Thoracic aorta (tissue), 2 donors: ENCODE results near the gene LUC7L3. TPM values are rescaled to one million over a fixed set of nuclear protein-coding genes. Genes with fewer than 3 reads are reported as not detected.

Experiments used
- ATAC-seq: fragments of 150-250 bp; one replicate; pipeline ENCODE4 v1.8.0; 2017; ENCODE audit warnings: low read depth; ENCODE audit not compliant: insufficient number of reproducible peaks, low FRiP score
- DNase-seq: peaks from one replicate; pipeline ENCODE4 v3.0.0-alpha.2; 2020; ENCODE audit warnings: low spot score
- H3K27ac ChIP-seq, 2 donors: fragments of 200-600 bp; sonication (generic); 1 replicate in 1 of 2; 2 replicates in 1 of 2; pipeline ENCODE4 v1.5.1; 2016; ENCODE audit warnings: mild to moderate bottlenecking in 2 of 2, moderate library complexity in 2 of 2
- H3K27me3 ChIP-seq: fragments of 200-600 bp; sonication (generic); replicated peaks from 2 replicates; pipeline ENCODE4 v1.6.0; 2016; ENCODE audit warnings: mild to moderate bottlenecking; ENCODE audit not compliant: insufficient read depth
- H3K36me3 ChIP-seq: fragments of 200-600 bp; sonication (generic); one replicate; pipeline ENCODE4 v1.5.1; 2016
- H3K4me1 ChIP-seq, 2 donors: fragments of 200-600 bp; sonication (generic); 1 replicate in 1 of 2; 2 replicates in 1 of 2; pipeline versions ENCODE4 v1.5.1 to v1.6.0; 2016; ENCODE audit warnings: low read depth in 2 of 2, mild to moderate bottlenecking in 1 of 2; ENCODE audit not compliant: control insufficient read depth in 1 of 2
- H3K4me3 ChIP-seq: fragments of 200-600 bp; sonication (generic); 2 replicates; pipeline ENCODE4 v1.5.1; 2016; ENCODE audit warnings: mild to moderate bottlenecking
- H3K9me3 ChIP-seq: fragments of 200-600 bp; sonication (generic); 2 replicates; pipeline ENCODE4 v1.5.1; 2016
- total RNA-seq, 2 donors: library from RNA; depleted of rRNA; stranded (reverse); fragments of >200 nt; gene quantifications; one replicate each; pipeline versions ENCODE4 v1.1.0 to v1.2.3, GENCODE V29; 2016
- TF ChIP-seq, protein P1 (sequence below): fragments of 200-600 bp; sonication (generic); IDR thresholded peaks from one replicate; pipeline ENCODE4 v1.5.1; 2019; ENCODE audit warnings: antibody characterized with exemption

LUC7L3 gene
- total RNA-seq, 2 donors from 2014 or later = 60.8 to 136 TPM

DNA sequence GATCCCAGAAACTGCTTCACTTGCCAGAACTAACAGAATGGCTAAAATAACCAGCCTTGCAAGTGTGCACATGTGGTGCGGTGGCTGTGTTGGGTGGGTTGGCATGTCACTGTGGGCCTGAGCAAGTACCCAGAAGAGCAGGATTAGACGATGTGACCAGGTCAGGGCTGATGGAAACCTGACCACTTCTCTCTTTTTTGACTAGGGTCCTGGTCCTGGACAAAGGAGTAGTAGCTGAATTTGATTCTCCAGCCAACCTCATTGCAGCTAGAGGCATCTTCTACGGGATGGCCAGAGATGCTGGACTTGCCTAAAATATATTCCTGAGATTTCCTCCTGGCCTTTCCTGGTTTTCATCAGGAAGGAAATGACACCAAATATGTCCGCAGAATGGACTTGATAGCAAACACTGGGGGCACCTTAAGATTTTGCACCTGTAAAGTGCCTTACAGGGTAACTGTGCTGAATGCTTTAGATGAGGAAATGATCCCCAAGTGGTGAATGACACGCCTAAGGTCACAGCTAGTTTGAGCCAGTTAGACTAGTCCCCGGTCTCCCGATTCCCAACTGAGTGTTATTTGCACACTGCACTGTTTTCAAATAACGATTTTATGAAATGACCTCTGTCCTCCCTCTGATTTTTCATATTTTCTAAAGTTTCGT, 28.4 kb upstream of the LUC7L3 start:
- DNase-seq (no peak), ATAC-seq (no peak)
- TF ChIP-seq, protein P1, sequence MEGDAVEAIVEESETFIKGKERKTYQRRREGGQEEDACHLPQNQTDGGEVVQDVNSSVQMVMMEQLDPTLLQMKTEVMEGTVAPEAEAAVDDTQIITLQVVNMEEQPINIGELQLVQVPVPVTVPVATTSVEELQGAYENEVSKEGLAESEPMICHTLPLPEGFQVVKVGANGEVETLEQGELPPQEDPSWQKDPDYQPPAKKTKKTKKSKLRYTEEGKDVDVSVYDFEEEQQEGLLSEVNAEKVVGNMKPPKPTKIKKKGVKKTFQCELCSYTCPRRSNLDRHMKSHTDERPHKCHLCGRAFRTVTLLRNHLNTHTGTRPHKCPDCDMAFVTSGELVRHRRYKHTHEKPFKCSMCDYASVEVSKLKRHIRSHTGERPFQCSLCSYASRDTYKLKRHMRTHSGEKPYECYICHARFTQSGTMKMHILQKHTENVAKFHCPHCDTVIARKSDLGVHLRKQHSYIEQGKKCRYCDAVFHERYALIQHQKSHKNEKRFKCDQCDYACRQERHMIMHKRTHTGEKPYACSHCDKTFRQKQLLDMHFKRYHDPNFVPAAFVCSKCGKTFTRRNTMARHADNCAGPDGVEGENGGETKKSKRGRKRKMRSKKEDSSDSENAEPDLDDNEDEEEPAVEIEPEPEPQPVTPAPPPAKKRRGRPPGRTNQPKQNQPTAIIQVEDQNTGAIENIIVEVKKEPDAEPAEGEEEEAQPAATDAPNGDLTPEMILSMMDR = no peak
- Histone ChIP-seq H3K4me1 (peaks cover 50 to 86% of the 10 kb centered on the region in 2 donors), H3K27me3 (no peaks in the 10 kb centered on the region), H3K27ac (peak overlapping the region in 1 of 2 donors; percentile 12), H3K9me3 (no peaks in the 10 kb centered on the region), H3K4me3 (no peak overlapping the region), H3K36me3 (peaks cover 6% of the 10 kb centered on the region)

DNA sequence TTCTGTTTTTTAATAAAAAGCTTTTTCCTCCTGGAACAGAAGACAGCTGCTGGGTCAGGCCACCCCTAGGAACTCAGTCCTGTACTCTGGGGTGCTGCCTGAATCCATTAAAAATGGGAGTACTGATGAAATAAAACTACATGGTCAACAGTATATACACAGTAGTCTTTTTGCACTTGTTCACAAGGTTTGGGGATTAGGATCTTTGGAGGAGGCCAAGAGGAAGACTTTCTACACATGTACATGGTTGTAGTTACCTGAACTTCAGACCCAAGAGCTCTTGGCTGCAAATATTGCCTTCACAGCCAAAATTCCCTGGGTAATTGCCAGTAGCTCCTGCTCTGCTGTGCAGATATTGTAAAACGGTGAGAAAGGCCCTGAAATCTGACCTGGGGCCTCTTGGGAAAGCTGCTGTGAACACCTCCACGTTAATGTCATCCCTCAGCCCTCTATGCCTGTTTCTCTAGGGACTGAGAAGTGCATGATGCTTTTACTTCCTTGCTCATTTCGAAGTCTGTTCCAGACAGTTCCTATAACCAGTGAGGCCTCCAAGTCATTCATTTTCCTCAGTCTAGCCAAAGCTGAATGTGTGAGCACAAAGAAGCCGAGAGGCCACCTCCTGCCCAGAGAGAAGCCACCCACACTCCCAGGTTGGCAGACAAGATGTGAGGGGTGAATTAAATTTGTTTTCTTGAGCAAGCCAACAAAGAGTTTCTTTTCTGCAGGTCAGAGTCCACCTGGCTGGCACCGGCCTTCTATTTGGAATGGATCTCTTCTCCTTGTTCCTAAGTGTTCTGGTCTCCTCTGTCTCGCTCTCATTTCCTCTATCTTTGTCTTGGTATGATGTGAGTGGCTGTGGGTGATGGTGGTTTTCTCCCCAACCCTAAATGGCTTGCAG, 27.6 kb upstream of the LUC7L3 start:
- TF ChIP-seq, protein P1 = no peak
- DNase-seq (no peak), ATAC-seq (no peak)
- H3K4me3 ChIP-seq = no peak overlapping the region
- peaks cover 45 to 79% of the 10 kb centered on the region in 2 donors for H3K4me1 ChIP-seq
- H3K27ac ChIP-seq = peak overlapping the region in 1 of 2 donors; percentile 57
- peaks cover 12% of the 10 kb centered on the region for H3K36me3 ChIP-seq
- H3K27me3 ChIP-seq = no peaks in the 10 kb centered on the region
- no peaks in the 10 kb centered on the region for H3K9me3 ChIP-seq

DNA sequence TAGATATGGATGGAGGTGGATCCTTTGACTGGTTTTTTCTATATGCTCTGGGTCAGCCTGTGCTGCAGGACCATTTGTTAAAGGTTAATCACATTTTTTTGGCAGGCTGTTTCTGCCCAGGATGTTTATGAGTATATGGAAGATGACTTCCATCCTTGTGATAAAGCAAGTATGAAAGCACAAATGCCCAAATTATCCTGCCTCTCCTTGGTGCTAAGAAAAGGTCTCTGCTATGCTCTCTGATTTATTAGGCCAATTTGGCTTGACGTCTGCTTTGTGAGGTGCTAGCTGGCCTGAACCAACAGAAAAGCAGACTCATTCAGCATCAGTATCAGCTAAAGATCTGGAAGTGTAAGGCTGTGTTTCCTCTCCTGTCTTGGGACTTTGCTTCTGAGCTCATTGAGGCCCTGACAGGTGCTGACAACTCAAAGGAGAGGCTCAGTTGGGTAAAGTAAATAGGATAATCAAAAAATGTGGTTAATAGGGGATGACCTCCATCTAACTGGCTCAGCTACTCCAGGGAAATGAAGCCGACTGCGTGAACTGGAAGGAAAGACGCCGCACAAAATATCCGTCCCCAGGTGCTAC, 26.9 kb upstream of the LUC7L3 start:
- Histone ChIP-seq H3K27me3 (no peaks in the 10 kb centered on the region), H3K4me1 (peaks cover 38 to 72% of the 10 kb centered on the region in 2 donors), H3K27ac (peak overlapping the region; percentile 57 to 59), H3K4me3 (no peak overlapping the region), H3K36me3 (peaks cover 20% of the 10 kb centered on the region), H3K9me3 (no peaks in the 10 kb centered on the region)
- ATAC-seq (no peak), DNase-seq (no peak)
- TF ChIP-seq, protein P1 = no peak

DNA sequence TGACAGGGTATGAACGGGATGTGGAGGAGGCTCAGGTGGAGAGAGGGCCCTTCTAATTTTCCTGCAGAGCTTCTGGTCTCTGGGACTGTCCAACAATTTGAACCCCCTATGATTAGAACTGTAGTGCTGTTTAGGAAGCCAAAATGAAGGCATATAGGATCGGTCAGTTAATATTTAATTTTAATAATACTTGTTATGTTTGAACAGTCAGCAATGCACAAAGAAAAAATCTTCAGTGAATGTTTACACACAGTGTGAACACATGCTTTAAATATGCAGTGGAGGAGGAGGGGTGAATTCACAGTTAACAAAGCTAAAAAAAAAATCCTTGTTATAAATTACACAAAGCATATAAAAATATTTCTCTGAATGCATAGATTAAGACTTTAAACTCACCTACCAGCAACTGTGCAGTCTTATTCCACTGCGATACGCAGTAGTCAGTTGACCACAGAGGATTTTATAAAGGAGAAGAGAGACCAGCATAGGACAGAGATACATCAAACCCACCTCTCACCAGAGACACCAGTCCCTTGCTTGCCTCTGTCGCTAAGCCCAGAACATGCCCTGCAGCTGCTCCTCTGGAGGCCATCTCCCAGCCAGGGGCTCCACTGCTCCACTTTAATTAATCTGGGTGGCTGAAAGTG, 26.2 kb upstream of the LUC7L3 start:
- H3K36me3 ChIP-seq = peaks cover 25% of the 10 kb centered on the region
- TF ChIP-seq, protein P1 = no peak
- H3K27me3 ChIP-seq = no peaks in the 10 kb centered on the region
- H3K27ac ChIP-seq = peak overlapping the region; percentile 57 to 59
- H3K4me3 ChIP-seq = no peak overlapping the region
- peaks cover 36 to 67% of the 10 kb centered on the region in 2 donors for H3K4me1 ChIP-seq
- DNase-seq (no peak), ATAC-seq (no peak)
- no peaks in the 10 kb centered on the region for H3K9me3 ChIP-seq
